GM12878 (cell line): ENCODE results near the gene CAMTA2. TPM values are rescaled to one million over a fixed set of nuclear protein-coding genes. Genes with fewer than 3 reads are reported as not detected.

Experiments
- ATAC-seq: fragments of 200-7000 bp; cut with Tn5 transposase; 3 replicates; pipeline ENCODE4 v1.9.1; 2020; ENCODE audit warnings: mild to moderate bottlenecking, moderate library complexity
- BruUV-seq: library from RNA; stranded (reverse); fragments of 400-500 nt; replicated peaks from 2 replicates; lab custom pipeline; 2021; lab: Mats Ljungman, UMichigan
- CTCF ChIA-PET: fragments of 300-600 bp; sonication (Branson Sonifier 250); formaldehyde crosslinking; extraction: SDS; loops from one replicate; lab custom pipeline; 2021; ENCODE audit warnings: inconsistent platforms; lab: Yijun Ruan, JAX
- POLR2A ChIA-PET: fragments of 350-600 bp; formaldehyde crosslinking; extraction: SDS; loops from one replicate; lab custom pipeline; 2021; ENCODE audit warnings: inconsistent platforms; lab: Charles Lee
- RAD21 ChIA-PET: fragments of 300-600 bp; sonication (Branson Sonifier 250); formaldehyde crosslinking; loops from one replicate; lab custom pipeline; 2023; ENCODE audit warnings: antibody characterized with exemption; ENCODE audit not compliant: unreplicated experiment; lab: Charles Lee
- SMC1A ChIA-PET: fragments of 300-600 bp; sonication (Branson Sonifier 250); formaldehyde crosslinking; loops from one replicate; lab custom pipeline; 2023; ENCODE audit not compliant: unreplicated experiment, uncharacterized antibody; lab: Charles Lee
- DNase-seq: peaks from one replicate; pipeline ENCODE4 v3.0.0-alpha.2; 2011; ENCODE audit warnings: low read depth, low spot score
- FAIRE-seq: peaks from 3 replicates; lab custom pipeline; 2011; peaks lifted over from hg19 to GRCh38; lab: Jason Lieb, UNC
- H2AFZ ChIP-seq: 2 replicates; pipeline ENCODE4 v1.6.0; 2011; ENCODE audit warnings: low read depth, low read length, control low read depth; ENCODE audit not compliant: control insufficient read depth
- H3K27ac ChIP-seq: 2 replicates; pipeline ENCODE4 v1.5.1; 2011; ENCODE audit warnings: control low read depth; ENCODE audit not compliant: control insufficient read depth, insufficient read depth
- H3K27me3 ChIP-seq, 2 experiments: replicated peaks in 1 of 2; 2 replicates each; pipeline versions ENCODE4 v1.6.0 to v1.6.1; 2011; ENCODE audit warnings: low read length in 1 of 2; ENCODE audit not compliant: control insufficient read depth in 2 of 2, insufficient read depth in 2 of 2
- H3K36me3 ChIP-seq, 2 experiments: 2 replicates each; pipeline ENCODE4 v1.5.1; 2011; ENCODE audit warnings: low read length in 1 of 2; ENCODE audit not compliant: control insufficient read depth in 2 of 2, insufficient read depth in 2 of 2
- H3K4me1 ChIP-seq: 2 replicates; pipeline ENCODE4 v1.6.1; 2011; ENCODE audit warnings: mild to moderate bottlenecking, low read length, moderate library complexity, mixed read lengths; ENCODE audit not compliant: control insufficient read depth, insufficient read depth
- H3K4me2 ChIP-seq: 2 replicates; pipeline ENCODE4 v1.6.0; 2011; ENCODE audit warnings: control low read depth; ENCODE audit not compliant: control insufficient read depth, insufficient read depth
- H3K4me3 ChIP-seq: fragments of 200-600 bp; sonication (generic); 2 replicates; pipeline ENCODE4 v1.5.1; 2016
- H3K79me2 ChIP-seq: 2 replicates; pipeline ENCODE4 v1.6.0; 2011; ENCODE audit warnings: low read length; ENCODE audit not compliant: control insufficient read depth, insufficient read depth
- H3K9ac ChIP-seq: 2 replicates; pipeline ENCODE4 v1.8.0; 2011; ENCODE audit warnings: low read length, control low read depth, mixed read lengths; ENCODE audit not compliant: control insufficient read depth, insufficient read depth
- H3K9me3 ChIP-seq: replicated peaks from 3 replicates; pipeline ENCODE4 v1.5.1; 2011; ENCODE audit warnings: mild to moderate bottlenecking, low read length; ENCODE audit not compliant: control insufficient read depth, insufficient read depth
- H4K20me1 ChIP-seq: 2 replicates; pipeline ENCODE4 v1.6.0; 2011; ENCODE audit not compliant: control insufficient read depth, insufficient read depth
- E2F8 ChIP-seq: fragments of 450-650 bp; IDR thresholded peaks from 2 replicates; pipeline ENCODE4 v1.6.1; 2018; ENCODE audit warnings: mild to moderate bottlenecking, low read depth, moderate library complexity; ENCODE audit not compliant: partially characterized antibody
- EGR1 ChIP-seq, 2 experiments: IDR thresholded peaks; 1 replicate in 1 of 2; 2 replicates in 1 of 2; pipeline ENCODE4 v1.6.1; 2011 to 2012; ENCODE audit warnings: low read depth in 2 of 2, low read length in 2 of 2, borderline replicate concordance in 1 of 2, mild to moderate bottlenecking in 1 of 2, moderate library complexity in 1 of 2
- HDGF ChIP-seq: fragments of 450-650 bp; IDR thresholded peaks from 2 replicates; pipeline ENCODE4 v1.6.1; 2016; ENCODE audit warnings: antibody characterized with exemption
- NRF1 ChIP-seq: conservative IDR thresholded peaks from 2 replicates; pipeline ENCODE4 v1.6.1; 2011; ENCODE audit warnings: mild to moderate bottlenecking, low read depth, low read length, improper control_type of control experiment
- PKNOX1 ChIP-seq: fragments of 450-650 bp; IDR thresholded peaks from 2 replicates; pipeline ENCODE4 v1.6.1; 2016; ENCODE audit warnings: mild to moderate bottlenecking
- POLR2A ChIP-seq: IDR thresholded peaks from 2 replicates; pipeline ENCODE4 v1.6.1; 2011; ENCODE audit warnings: low read depth, mild to moderate bottlenecking, low read length
- TBL1XR1 ChIP-seq: IDR thresholded peaks from 2 replicates; pipeline ENCODE4 v1.6.1; 2012; ENCODE audit warnings: low read depth, low read length, improper control_type of control experiment
- YY1 ChIP-seq: IDR thresholded peaks from 2 replicates; pipeline ENCODE4 v1.6.1; 2011; ENCODE audit warnings: low read depth, mild to moderate bottlenecking, low read length
- ZNF217 ChIP-seq: fragments of 450-650 bp; IDR thresholded peaks from 2 replicates; pipeline ENCODE4 v1.6.1; 2017; ENCODE audit warnings: antibody characterized with exemption, mild to moderate bottlenecking
- WGBS: methylation state at CpG from one replicate; pipeline ENCODE4 v1.1.6; 2016; ENCODE audit warnings: low lambda C conversion rate; ENCODE audit not compliant: insufficient replicate concordance, insufficient coverage; ENCODE audit errors: missing lambda C conversion rate; 5-methylcytosine and 5-hydroxymethylcytosine counted together
- in situ Hi-C: fragments of 300-500 bp; cut with MboI; formaldehyde crosslinking; loops from 9 replicates; pipeline ENCODE4 v1.14.3; 2018; ENCODE audit warnings: mixed read lengths
- intact Hi-C: fragments of 100-400 bp; cut with micrococcal nuclease; formaldehyde crosslinking; loops from one replicate; pipeline ENCODE4 v1.14.2; 2022; ENCODE audit not compliant: unreplicated experiment
- polyA plus RNA-seq, 11 experiments: library from polyadenylated mRNA; depleted of rRNA in 4 of 11; unstranded in 6 of 11; stranded (reverse) in 5 of 11; fragments of >200 nt; fragmentation: Nextera tagmentation in 4 of 11; fragmentation: Illumina TruSeq in 1 of 11; extraction: Ambion mirVana in 4 of 11; extraction: Trizol in 1 of 11; gene quantifications; 1 replicate in 1 of 11; 2 replicates in 10 of 11; pipeline versions ENCODE4 v1.2.1 to v1.2.3, GENCODE V29; 2011 to 2016; ENCODE audit warnings: inconsistent platforms in 2 of 11, missing spikeins in 2 of 11, low read depth in 1 of 11
- total RNA-seq, 4 experiments: library from RNA; depleted of rRNA in 3 of 4; stranded (reverse); fragments of >200 nt in 3 of 4; fragmentation: Illumina TruSeq in 1 of 4; extraction: Trizol in 1 of 4; gene quantifications; 2 replicates each; pipeline versions ENCODE4 v1.2.1 to v1.2.3, GENCODE V29; 2013 to 2021
- TF ChIP-seq, protein P1 (sequence below): IDR thresholded peaks from 2 replicates; pipeline ENCODE4 v1.6.1; 2012; ENCODE audit warnings: low read depth, low read length, improper control_type of control experiment
- TF ChIP-seq, protein P2 (sequence below): fragments of 450-650 bp; conservative IDR thresholded peaks from 2 replicates; pipeline ENCODE4 v1.6.1; 2017; ENCODE audit warnings: mild to moderate bottlenecking, moderate library complexity

Gene CAMTA2
- total and polyA plus RNA-seq, 10 of the 15 experiments (the other 5 are each of a cell fraction or from before 2014, with no cell fraction given): 0.42 to 29.3 (median 11.2) TPM

- no peak for TF ChIP-seq E2F8
Measured at GRCh38 chr17:4921320-4921719, 66.2 kb downstream of the CAMTA2 start (continued).

- Histone ChIP-seq H3K9ac (no peak overlapping the region), H3K27ac (no peak overlapping the region), H3K9me3 (no peaks in the 10 kb centered on the region), H3K4me1 (no peaks in the 10 kb centered on the region), H2AFZ (no peak overlapping the region), H3K36me3 (no peaks in the 10 kb centered on the region), H3K79me2 (no peaks in the 10 kb centered on the region), H3K4me2 (no peak overlapping the region), H3K4me3 (no peak overlapping the region), H4K20me1 (no peaks in the 10 kb centered on the region), H3K27me3 (no peaks in the 10 kb centered on the region)
- ChIA-PET CTCF (interaction anchor here (1.3 kb wide), 1 partner anchor 11 kb away, joined by 4 read pairs; no protein-coding TSS in a partner anchor), SMC1A (interaction anchor here (0.9 kb wide), 1 partner anchor 19 kb away, joined by 3 read pairs; no protein-coding TSS in a partner anchor), POLR2A (interaction anchor here (1.2 kb wide), 1 partner anchor 20 kb away, joined by 3 read pairs; the partner anchor contains the start of genes RNF167 and SLC25A11), RAD21 (interaction anchor here (1.8 kb wide), 1 partner anchor 11 kb away, joined by 4 read pairs; no protein-coding TSS in a partner anchor)
- FAIRE-seq: no peak
- no peak for ATAC-seq
- intact Hi-C loops (no loop called here), in situ Hi-C loops (no loop called here)
- no peak for DNase-seq
- 91% methylated on average over 10 of the region's 10 CpGs for WGBS
- BruUV-seq: no TSS peak
- TF ChIP-seq ZNF217 (no peak), YY1 (no peak), HDGF (no peak), PKNOX1 (no peak), EGR1 (IDR thresholded peaks at IDR 0.05; ENCODE audit: borderline replicate concordance in 1 of 2, low read depth in 2 of 2, low read length in 2 of 2) (no peak), NRF1 (no peak), POLR2A (no peak), E2F8 (no peak), TBL1XR1 (no peak)
- TF ChIP-seq, protein P1, sequence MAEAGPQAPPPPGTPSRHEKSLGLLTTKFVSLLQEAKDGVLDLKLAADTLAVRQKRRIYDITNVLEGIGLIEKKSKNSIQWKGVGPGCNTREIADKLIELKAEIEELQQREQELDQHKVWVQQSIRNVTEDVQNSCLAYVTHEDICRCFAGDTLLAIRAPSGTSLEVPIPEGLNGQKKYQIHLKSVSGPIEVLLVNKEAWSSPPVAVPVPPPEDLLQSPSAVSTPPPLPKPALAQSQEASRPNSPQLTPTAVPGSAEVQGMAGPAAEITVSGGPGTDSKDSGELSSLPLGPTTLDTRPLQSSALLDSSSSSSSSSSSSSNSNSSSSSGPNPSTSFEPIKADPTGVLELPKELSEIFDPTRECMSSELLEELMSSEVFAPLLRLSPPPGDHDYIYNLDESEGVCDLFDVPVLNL: no peak
- TF ChIP-seq, protein P2, sequence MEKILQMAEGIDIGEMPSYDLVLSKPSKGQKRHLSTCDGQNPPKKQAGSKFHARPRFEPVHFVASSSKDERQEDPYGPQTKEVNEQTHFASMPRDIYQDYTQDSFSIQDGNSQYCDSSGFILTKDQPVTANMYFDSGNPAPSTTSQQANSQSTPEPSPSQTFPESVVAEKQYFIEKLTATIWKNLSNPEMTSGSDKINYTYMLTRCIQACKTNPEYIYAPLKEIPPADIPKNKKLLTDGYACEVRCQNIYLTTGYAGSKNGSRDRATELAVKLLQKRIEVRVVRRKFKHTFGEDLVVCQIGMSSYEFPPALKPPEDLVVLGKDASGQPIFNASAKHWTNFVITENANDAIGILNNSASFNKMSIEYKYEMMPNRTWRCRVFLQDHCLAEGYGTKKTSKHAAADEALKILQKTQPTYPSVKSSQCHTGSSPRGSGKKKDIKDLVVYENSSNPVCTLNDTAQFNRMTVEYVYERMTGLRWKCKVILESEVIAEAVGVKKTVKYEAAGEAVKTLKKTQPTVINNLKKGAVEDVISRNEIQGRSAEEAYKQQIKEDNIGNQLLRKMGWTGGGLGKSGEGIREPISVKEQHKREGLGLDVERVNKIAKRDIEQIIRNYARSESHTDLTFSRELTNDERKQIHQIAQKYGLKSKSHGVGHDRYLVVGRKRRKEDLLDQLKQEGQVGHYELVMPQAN: no peak
Measured at GRCh38 chr17:4920351-4921048, 67.0 kb downstream of the CAMTA2 start.
